Omental fat pad (tissue), 4 donors: Measurements from ENCODE around the gene BTBD3. TPM values are rescaled to one million over a fixed set of nuclear protein-coding genes. Genes with fewer than 3 reads are reported as not detected.

Source experiments
- ATAC-seq: fragments of 150-250 bp; one replicate; pipeline ENCODE4 v1.9.1; 2016; ENCODE audit warnings: mild to moderate bottlenecking, moderate library complexity; ENCODE audit not compliant: low FRiP score
- DNase-seq: peaks from one replicate; pipeline ENCODE4 v3.0.0-alpha.2; 2019; ENCODE audit warnings: low spot score
- CTCF ChIP-seq, 3 donors: fragments of 450-650 bp; IDR thresholded peaks; one replicate each; pipeline ENCODE4 v1.5.1; 2016 to 2017; ENCODE audit warnings: antibody characterized with exemption in 3 of 3, mild to moderate bottlenecking in 3 of 3, moderate library complexity in 2 of 3
- total RNA-seq, 4 donors: library from RNA; depleted of rRNA; stranded (reverse); fragments of >200 nt; gene quantifications; one replicate each; pipeline ENCODE4 v1.1.0, GENCODE V29; 2016

BTBD3 gene
- 10 to 100 TPM; 16.1 to 27.1 (median 19.6) TPM for total RNA-seq

- TF ChIP-seq CTCF (IDR thresholded peaks at IDR 0.05) = no peak
- ATAC-seq (no peak), DNase-seq (no peak)
Observed at GRCh38 chr20:11917663-11918062, at the start of gene BTBD3. TSS of gene BTBD3 (plus strand) at chr20:11917893. CDS start at chr20:11918276, 383 bp downstream.

DNA sequence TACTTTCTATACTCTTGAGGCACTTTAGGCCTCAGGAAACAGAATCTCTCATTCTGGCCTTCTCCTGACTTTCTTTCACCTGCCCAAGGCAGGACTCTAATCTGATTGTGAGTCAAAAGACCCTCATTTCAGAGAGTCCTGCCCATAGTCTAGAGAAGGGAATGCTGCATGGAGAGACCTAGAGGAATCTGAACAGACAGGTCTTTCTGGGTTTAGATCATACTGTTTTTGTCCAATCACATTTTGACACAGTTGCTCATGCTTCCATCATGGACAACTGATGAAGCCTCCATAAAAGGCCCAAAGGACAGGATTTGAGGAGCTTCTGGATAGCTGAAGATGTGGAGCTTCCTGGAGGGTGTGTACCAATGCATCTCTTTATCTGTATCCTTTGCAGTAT, 48.1 kb upstream of the BTBD3 start:
- ATAC-seq = no peak
- no peak for TF ChIP-seq CTCF (IDR thresholded peaks at IDR 0.05)
- DNase-seq = no peak

- ATAC-seq (no peak), DNase-seq (no peak)
- no peak for TF ChIP-seq CTCF (IDR thresholded peaks at IDR 0.05)
Observed at GRCh38 chr20:11870411-11870810, 47.3 kb upstream of the BTBD3 start.

- ATAC-seq = no peak
- no peak for TF ChIP-seq CTCF (IDR thresholded peaks at IDR 0.05)
- no peak for DNase-seq
Observed at GRCh38 chr20:11876555-11876954, 41.1 kb upstream of the BTBD3 start.

DNA sequence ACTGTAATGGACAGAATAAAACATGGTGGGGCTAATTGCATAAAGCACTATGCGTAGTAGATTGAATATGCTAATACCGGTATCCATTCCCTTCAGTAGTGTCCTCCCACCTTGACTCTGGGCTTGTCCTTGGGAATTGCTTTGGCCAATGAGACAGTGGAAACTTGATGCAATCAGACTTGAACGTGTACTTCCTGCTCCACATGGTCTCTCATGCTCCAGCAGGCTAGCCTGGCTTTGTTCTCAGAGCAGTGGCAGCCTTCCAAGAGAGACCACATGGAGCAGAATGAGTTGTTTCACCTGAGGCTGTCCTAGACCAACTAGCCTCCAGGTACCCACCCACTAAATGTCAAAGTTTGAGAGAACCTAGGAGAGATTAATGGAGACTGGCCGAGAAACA, 37.0 kb upstream of the BTBD3 start:
- no peak for TF ChIP-seq CTCF (IDR thresholded peaks at IDR 0.05)
- DNase-seq = no peak

DNA sequence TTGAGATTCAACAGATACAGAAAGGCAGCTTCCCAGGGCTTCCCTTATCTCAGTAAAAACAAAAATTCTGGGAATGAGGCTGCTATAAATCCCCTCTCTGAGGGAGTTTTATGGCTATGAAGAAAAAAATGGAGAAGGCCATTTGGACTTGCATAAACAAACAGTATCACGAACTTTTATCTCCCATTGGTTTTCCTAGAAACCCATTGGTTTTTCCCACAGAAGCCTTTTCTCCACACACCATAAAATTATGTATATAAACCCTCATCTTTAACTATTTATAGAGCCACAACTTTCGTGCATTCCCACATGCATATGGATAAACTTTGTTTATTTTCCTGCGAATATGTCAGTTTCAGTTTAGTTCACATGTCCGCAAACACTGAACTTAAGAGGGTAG, 36.2 kb upstream of the BTBD3 start:
- DNase-seq (no peak), ATAC-seq (no peak)
- no peak for TF ChIP-seq CTCF (IDR thresholded peaks at IDR 0.05)

More for the DNA sequence above, 37.0 kb upstream of the BTBD3 start:
- ATAC-seq = no peak

GRCh38 chr20:11882651-11883050, 35.0 kb upstream of the BTBD3 start:
- TF ChIP-seq CTCF (IDR thresholded peaks at IDR 0.05) = no peak
- ATAC-seq (no peak), DNase-seq (no peak)
